GM21360 (cell line): ENCODE results near the gene CLTB.
"Not testable (repeated sequence)": the region's sequence is repeated elsewhere in the genome, so short reads cannot be mapped to it uniquely, and the experiment has no call there.

ENCODE experiments used
- ATAC-seq: cut with Tn5 transposase; IDR thresholded peaks from one replicate; pipeline ENCODE4 v1.9.1; 2021; ENCODE audit warnings: mild to moderate bottlenecking, moderate library complexity; ENCODE audit not compliant: unreplicated experiment

Gene CLTB

DNA sequence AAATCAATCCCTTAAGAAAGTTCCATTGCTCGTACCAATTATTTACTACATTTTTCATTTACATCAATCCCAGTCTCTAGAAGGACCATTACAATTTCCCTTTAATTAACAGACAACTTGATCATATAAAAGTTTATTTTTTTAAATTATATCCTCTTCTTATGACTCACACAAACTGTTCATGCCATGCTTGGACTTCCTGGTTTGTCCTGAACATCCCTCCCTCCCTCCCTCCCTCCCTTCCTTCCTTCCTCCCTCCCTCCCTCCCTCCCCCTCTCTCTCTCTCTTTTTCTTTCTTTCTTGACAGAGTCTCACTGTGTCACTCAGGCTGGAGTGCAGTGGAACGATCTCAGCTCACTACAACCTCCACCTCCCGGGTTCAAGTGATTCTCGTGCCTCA lies 11.6 kb upstream of the CLTB start:
- no peak for ATAC-seq

DNA sequence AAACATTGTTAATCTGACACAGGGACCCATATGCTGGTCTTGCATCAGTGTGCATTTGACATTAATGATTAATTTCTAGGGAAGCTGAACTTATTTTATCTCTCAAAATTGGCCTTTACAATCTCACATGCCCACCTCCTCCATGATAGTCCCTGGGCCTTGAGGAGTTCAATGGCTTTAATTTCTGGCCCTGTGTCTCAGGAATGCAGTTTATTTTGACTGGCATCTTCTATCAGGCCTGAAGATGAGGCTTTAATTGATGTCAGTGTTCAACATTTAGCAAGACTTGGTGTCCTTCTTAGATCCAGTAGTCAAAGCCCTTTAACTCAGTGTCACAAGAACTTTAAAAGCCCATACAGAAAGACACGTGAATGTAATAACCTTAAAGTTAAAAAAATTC lies 10.5 kb upstream of the CLTB start:
- no peak for ATAC-seq

DNA sequence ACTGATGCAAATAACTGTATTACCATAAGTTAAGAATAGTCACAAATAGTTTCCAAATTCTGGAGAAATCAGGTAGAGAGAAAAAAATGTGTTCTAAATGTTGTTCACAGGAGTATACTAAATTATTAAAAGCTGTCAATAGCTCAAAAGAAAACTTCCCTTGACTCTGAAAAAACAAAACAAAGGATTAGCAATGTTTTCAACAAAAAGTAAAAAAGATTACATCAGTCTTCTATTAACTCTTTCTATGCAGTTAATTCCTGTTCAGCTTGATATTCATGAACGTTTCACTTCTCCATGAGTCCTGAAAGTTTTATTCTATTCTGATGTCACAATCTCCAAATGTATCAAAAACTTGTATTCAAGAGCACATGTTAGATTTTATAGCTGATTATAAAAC lies 9.5 kb upstream of the CLTB start:
- no peak for ATAC-seq

DNA sequence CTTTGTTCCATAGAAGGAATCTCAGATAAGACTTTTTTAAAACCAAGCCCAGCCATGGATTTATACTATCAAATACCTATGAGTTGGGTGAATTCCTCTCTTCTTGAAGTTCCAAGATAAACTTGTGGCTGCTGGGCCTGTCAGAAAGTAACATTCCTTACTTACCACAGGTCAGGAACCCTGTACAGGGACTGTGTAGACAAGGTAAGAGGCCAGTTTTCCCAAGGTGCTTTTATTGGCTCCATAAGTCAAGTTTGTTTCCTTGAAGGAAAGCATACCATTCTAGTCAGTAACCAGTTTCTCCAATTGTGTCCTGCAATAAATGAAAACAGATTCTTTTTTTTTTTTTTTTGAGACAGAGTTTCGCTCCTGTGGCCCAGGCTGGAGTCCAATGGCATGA lies 8.8 kb upstream of the CLTB start:
- ATAC-seq, result no peak

DNA sequence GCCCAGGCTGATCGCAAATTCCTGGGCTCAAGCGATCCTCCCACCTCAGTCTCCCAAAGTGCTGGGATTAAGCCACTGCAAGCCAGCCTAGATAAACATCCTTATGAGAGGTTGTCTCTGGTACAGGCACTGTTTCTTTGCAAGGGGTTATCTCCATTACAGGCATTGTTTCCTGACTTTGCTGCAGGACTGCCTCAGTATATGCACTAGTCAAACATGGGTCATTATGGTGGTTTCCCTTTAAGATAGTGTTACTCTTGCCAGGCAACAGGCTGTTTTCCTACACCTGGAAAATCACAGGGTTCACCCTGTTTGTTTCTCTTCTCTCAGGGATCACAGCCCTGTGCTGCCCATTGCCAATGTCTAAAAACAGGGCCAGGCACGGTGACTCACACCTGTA lies 7.8 kb upstream of the CLTB start:
- ATAC-seq, result no peak

DNA sequence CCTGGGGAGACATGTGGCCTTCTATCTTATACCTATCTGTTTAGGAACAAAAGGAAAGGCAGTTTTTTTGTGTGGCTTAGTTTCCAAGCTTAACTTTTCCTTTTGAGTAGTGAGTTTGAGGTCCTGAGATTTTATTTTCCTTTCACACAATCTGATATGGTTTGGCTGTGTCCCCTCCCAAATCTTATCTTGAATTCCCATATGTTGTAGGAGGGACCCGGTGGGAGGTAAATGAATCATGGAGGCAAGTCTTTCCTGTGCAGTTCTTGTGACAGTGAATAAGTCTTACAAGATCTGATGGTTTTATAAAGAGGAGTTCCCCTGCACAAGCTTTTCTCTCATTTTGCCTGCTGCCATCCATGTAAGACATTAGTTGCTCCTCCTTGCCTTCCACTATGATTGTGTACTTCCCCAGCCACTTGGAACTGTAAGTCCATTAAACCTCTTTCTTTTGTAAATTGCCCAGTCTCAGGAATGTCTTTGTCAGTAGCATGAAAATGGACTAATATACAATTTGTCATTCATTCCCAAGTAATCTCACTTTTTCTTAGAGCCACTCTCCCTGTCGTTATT lies 4.7 kb upstream of the CLTB start:
- ATAC-seq, result no peak

DNA sequence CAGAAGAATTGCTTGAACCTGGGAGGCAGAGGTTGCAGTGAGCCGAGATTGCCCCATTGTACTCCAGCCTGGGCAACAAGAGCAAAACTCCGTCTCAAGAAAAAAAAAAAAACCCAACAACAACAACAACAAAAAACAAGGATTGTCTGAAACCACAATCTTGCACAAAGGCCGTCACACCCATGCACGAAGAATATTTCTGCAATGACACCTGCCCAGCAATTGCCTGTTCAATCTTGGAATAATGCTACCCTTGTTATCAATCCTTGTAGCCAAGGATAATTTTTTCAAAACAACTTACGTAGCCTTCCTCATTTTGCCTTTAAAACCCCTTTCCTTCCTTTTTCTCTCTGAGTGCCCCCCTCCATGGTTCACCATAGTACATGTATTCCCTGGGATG lies 3.7 kb upstream of the CLTB start:
- no peak for ATAC-seq

DNA sequence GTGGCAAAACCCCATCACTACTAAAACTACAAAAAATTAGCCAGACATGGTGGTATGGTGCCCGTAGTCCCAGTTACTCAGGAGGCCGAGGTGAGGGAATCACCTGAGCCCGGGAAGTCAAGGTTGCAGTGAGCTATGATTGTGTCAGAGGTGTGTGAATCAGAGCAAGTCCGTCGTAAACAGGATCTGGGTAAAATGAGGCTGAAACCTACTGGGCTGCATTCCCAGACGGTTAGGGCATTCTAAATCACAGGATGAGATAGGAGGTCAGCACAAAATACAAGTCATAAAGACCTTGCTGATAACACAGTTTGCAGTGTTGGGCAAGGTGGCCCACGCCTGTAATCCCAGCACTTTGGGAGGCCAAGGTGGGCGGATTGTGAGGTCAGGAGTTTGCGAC lies 1.9 kb upstream of the CLTB start:
- ATAC-seq, result no peak

DNA sequence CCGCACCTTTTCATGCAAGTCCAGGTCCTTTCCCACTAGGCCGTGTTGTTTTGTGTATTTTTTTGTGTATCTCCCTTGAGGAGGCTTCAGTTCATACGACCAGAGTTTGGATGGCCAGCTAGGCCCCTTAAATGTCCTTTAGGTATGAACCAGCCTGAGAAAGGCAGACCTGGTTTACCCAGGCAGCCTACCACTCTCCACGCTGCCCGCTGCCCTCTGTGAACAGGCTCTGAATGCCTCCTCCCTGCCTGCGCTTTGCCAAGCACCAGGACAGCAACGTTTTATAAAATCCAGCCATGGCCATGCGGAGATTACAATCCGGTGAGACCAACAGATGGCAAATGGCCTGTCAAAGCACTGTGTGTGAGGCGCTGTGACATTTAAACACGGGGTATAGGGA lies 626 bp upstream of the CLTB start:
- ATAC-seq, result no peak

DNA sequence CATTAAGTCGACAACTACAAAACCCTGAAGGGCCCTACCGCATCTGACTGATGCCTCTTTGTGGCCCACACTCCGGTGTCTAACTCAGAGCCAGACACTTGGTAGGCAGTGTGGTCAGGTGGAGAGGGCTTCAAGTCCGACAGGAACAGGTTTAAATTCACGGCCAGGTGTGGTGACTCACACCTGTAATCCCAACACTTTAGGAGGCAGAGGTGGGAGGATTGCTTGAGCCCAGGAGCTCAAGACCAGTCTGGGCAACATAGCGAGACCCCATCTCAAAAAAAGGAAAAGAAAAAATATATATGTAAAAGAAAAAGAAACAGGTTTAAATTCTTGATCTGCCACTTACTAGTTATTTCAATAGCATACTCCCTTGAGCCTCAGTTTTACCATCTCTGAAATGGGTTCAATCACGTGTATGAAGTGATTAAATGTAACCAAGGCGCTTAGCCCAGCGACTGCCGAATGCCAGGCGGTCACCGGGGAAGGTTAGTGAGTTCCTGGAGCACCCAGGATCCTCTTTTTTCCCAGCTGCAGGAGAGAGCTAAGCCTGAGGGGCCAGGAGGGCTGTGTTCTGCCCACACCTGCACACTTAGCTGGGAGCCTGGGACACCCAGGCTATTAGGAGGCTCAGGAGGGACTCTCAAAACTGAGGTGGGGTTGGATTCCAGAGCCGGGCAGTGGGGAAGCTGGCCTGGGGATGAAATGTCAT lies 943 bp downstream of the CLTB start:
- ATAC-seq, result no peak

DNA sequence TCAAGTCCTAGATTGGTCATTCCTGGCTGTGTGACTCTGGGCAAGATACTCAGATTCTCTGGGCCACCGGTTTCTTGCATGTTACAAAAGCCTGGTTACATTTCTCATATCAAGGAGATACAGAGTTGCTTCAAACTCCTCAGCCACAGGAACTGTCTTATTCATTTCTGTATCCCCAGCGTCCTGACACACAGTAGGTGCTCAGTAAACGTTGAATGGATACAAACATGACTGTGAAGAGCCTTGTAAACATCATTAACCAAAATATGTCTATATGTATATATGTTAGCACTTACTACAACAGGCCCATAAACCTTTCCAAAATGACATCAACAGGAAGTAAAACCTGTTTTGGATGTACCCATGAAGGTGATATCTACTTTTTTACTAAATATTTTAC lies 1.6 kb downstream of the CLTB start:
- ATAC-seq, result no peak

DNA sequence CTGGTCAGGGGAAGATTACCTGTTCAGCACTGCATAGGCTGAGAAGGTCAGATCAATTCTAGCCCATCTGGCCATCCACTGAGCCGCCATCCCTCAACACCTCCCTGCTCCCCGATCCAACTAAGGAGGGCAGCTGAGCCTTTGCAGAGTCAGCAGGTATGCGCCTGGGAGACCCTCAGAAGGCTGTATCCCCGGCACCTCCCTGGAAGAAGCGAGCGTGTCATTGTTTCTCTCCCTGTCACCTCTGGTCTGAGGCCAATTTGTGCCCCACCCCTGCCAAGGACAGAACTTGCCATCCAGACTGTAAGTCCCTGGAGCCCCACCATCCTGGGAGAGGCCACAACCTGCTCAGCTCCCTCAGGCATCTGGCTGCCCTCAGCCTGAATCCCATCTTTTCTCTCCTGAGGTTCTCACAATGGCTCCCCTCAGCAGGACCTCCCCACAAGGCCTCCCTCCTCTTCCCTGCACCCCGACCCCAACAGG lies 2.6 kb downstream of the CLTB start:
- ATAC-seq, result no peak

DNA sequence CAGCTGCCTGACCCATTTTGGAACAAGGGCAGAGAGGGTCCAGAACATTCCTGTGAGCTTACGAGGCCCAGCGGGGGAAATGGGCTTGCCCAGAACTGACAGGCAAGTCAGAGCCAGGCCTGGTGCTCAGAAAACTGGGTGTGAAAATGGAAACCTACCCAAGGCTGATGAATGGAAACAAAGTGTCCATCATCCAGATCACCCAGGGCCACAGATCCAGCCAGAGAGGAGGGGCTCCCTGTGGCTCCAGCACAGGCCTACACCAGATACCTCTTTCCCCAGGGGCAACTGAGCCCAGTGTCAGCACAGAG lies 3.1 kb downstream of the CLTB start:
- ATAC-seq, result no peak

DNA sequence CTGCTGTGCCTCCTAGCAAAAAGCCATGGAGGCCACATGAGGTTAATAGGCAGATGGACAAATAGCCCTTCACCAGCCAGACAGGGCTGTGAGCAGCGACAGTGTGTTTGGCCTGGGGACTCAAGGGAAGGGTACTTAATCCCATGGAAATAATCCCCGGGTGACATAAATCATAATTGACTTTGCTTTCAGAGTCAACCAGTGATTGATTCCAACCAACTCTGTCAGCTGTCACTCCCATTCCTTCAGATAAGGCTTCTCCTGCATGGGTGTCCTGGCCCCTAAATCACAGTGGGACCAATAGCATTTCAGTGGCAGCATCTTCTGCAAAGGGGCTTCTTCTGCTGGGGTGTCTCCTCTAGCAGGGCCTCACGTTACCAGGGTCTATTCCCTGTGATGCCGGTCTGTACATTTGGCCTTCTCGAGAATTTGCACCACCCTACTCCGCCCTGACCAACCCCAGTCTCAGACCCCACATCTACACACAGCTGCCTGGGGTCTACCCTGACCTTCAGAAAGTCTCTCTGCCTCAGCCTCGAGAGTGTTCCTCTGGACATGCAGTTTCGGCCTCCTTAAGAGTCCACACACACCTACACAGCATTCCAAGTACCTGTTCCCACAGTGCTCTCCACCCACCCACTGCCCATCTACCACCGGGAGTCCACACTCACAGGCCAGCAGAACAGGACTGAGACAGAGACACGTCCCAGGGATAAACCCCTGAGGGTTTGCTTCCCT lies 3.7 kb downstream of the CLTB start:
- ATAC-seq, result no peak

DNA sequence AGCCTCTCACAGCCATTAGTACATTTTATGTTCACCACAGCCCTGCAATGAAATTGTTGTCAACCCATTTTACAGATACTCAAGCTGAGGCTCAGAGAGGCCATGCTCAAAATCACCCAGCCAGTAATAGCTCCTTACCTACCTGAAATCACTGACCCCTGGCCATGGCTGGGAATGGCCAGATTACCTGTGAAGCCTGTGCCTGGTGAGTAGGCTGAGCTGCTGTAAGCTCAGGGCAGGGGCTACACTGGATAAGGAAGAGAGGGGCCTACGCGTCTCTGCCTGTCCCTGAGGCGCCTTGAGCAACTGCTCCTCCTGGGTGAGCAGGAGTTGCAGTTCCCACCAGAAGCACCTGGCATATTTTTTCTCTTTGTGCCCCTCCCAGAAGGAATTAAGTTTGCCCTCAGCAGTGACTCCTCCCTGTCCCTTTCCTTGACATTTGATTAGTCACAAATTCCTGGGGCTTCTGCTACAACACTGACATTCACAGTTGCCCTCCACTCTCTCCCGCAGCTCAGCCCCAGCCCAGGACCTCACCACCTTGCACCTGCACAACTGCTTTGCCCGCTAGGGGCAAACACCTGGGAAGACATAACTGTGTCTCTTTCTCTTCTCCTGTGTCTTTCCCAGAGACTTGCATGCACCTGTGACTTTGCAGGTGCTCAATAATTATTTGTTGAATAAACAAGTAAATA lies 5.7 kb downstream of the CLTB start:
- ATAC-seq, result no peak

DNA sequence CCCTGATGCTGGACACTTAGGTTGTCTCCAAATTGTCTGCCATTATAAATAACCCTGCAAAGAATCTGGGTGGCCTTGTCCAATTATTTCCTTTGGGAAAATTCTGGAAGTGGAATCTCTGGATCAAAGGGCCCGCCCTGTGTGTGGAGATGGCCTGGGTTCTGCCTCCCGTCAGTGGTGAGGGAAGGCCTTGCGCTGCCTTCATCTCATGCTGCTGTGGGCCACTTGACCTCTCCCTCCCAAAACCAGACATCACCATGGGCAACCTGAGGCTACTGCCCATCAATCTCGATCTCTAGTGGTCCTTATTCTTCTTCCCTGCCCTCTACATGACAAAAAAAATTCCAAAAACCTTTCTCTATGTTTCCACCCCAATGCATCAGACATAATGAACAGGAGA lies 6.6 kb downstream of the CLTB start:
- no peak for ATAC-seq

DNA sequence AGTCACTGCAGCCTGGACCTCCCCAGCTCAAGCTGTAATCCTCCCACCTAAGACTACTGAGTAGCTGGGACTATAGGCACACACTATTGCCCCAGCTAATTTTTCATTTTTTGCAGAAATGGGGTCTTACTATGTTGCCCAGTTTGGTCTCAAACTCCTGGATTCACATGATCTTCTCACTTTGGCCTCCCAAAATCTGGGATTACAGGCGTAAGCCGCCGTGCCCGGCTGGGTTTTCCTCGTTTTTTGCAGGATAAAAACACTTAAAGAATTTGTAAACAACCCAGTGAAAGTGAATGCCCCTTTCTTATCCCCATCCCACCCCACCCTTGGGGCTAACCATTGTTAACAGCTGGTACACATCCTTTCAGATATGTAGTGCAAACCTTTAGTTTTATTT lies 7.7 kb downstream of the CLTB start:
- ATAC-seq, result no peak

DNA sequence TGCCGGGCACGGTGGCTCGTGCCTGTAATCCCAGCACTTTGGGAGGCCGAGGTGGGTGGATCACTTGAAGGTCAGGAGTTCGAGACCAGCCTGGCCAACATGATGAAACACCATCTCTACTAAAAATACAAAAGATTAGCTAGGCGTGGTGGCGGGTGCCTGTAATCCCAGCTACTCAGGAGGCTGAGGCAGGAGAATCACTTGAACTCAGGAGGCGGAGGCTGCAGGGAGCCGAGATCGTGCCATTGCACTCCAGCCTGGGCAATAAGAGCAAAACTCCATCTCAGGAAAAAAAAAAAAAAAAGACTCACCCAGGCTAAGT lies 8.1 kb downstream of the CLTB start:
- ATAC-seq, result not testable (repeated sequence)

DNA sequence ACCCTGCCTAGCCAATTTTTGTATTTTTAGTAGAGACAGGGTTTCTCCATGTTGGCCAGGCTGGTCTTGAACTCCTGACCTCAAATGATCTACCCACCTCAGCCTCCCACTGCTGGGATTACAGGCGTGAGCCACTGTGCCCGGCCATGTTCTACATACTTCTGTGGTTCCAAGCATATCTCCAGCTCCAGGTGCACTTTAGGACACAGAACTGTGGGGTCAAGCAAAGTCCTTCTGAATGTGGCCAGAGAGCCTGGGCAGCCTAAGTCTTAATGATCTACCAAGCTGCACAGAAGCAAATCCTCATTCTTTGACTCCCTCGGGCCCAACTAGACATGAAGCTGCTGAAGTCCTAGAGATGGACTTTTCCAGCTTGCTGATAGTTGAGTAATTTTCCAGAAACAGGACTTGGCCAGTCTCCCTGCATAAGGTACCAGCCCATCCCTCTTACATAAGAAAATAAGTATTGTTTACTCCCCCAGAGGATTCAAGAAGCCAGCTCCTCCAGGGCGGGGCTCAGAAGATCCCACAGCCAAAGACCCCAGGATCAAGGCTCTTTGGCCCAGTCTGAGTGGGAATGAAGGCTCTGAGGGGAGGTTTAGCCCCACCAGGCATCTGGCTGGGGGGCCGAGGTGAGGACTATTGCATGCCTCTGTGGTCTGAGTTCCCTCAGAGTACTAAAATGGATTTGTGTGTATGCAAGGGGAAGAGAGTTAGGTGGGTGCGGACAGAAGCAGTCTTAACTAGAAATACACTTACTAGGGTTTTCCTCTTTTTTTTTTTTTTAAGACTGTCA lies 8.7 kb downstream of the CLTB start:
- ATAC-seq, result no peak

DNA sequence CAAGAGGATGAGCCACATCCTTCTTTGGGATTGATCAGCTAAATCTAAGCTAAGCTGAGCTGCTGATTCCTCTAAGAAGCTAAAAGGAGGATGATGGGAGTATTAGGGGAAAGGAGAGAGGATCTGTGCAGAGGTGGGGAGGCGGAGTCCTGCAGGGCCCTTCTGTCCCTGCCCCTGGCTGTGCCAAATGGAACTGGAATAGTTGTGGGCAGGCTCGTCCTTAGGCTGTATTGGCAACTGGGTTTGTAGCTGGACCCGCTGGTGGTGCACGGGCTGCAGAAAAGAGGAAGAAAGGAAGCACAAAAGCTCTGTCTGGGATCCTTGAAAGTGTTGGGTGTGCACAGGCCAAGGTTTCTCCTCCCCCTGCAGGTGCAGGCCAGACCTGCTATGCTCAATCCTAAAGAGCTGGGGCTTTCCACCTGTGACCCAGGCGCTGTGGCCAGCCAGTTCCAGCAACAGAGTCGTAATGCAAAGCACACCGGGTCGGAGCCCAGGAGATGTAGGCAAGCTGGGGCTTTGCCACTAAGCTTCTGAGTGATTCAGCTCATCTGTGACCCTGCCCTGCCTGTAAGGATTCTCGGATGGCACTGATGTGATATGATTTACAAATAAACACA lies 9.8 kb downstream of the CLTB start:
- no peak for ATAC-seq
